ENCODE data around the gene ATP2B2. TPM values are rescaled to one million over a fixed set of nuclear protein-coding genes. Genes with fewer than 3 reads are reported as not detected.

Gene ATP2B2
- total RNA-seq, 1 experiment from 2014 or later, result 0.22 TPM

- Histone ChIP-seq H3K9me2 (replicated peaks; ENCODE audit: insufficient read depth, low read length) (no peaks in the 10 kb centered on the region), H3K79me2 (ENCODE audit: low read length) (no peaks in the 10 kb centered on the region), H3K4me1 (ENCODE audit: low read length) (peaks cover 23% of the 10 kb centered on the region), H3K4me3 (ENCODE audit: low read length) (no peak overlapping the region), H3K27ac (ENCODE audit: low read length) (no peak overlapping the region), H3K36me3 (ENCODE audit: insufficient read depth, low read length) (no peaks in the 10 kb centered on the region), H3K4me2 (ENCODE audit: low read depth, low read length, poor library complexity, severe bottlenecking) (no peak overlapping the region), H2AFZ (ENCODE audit: low read length) (no peak overlapping the region), H4K20me1 (ENCODE audit: insufficient read depth, low read depth, low read length) (no peaks in the 10 kb centered on the region), H3K9ac (ENCODE audit: low read length) (no peak overlapping the region), H3K9me3 (ENCODE audit: low read length) (no peaks in the 10 kb centered on the region), H3K27me3 (ENCODE audit: low read length) (no peaks in the 10 kb centered on the region)
- DNase-seq, result no peak
Measured at GRCh38 chr3:10396931-10397330, 108.5 kb downstream of the ATP2B2 start.

GRCh38 chr3:10396083-10396482 is 109.3 kb downstream of the ATP2B2 start:
- Histone ChIP-seq H3K9me2 (replicated peaks; ENCODE audit: insufficient read depth, low read length) (no peaks in the 10 kb centered on the region), H3K4me3 (ENCODE audit: low read length) (peak overlapping the region; percentile 2; the same call in 1 of the 2 replicates), H2AFZ (ENCODE audit: low read length) (no peak overlapping the region), H3K4me1 (ENCODE audit: low read length) (peaks cover 31% of the 10 kb centered on the region), H3K27me3 (ENCODE audit: low read length) (no peaks in the 10 kb centered on the region), H3K9ac (ENCODE audit: low read length) (peak overlapping the region; percentile 19), H3K9me3 (ENCODE audit: low read length) (no peaks in the 10 kb centered on the region), H3K36me3 (ENCODE audit: insufficient read depth, low read length) (no peaks in the 10 kb centered on the region), H3K79me2 (ENCODE audit: low read length) (no peaks in the 10 kb centered on the region), H3K4me2 (ENCODE audit: low read depth, low read length, poor library complexity, severe bottlenecking) (peak overlapping the region; percentile 31), H4K20me1 (ENCODE audit: insufficient read depth, low read depth, low read length) (no peaks in the 10 kb centered on the region), H3K27ac (ENCODE audit: low read length) (peak overlapping the region; percentile 44; the same call in 1 of the 2 replicates)
- DNase-seq, result no peak

GRCh38 chr3:10395671-10396070 is 109.7 kb downstream of the ATP2B2 start:
- no peaks in the 10 kb centered on the region for H3K9me2 ChIP-seq (replicated peaks; ENCODE audit: insufficient read depth, low read length)
- H3K9me3 ChIP-seq (ENCODE audit: low read length), result no peaks in the 10 kb centered on the region
- peak overlapping the region; percentile 44 for H3K27ac ChIP-seq (ENCODE audit: low read length)
- H3K4me3 ChIP-seq (ENCODE audit: low read length), result peak overlapping the region; percentile 2; the same call in 1 of the 2 replicates
- H3K27me3 ChIP-seq (ENCODE audit: low read length), result no peaks in the 10 kb centered on the region
- peak overlapping the region; percentile 31 for H3K4me2 ChIP-seq (ENCODE audit: low read depth, low read length, poor library complexity, severe bottlenecking)
- H3K79me2 ChIP-seq (ENCODE audit: low read length), result no peaks in the 10 kb centered on the region
- no peak for DNase-seq
- H3K4me1 ChIP-seq (ENCODE audit: low read length), result peaks cover 36% of the 10 kb centered on the region
- no peaks in the 10 kb centered on the region for H3K36me3 ChIP-seq (ENCODE audit: insufficient read depth, low read length)
- H3K9ac ChIP-seq (ENCODE audit: low read length), result peak overlapping the region; percentile 2; the same call in 1 of the 2 replicates
- no peak overlapping the region for H2AFZ ChIP-seq (ENCODE audit: low read length)
- no peaks in the 10 kb centered on the region for H4K20me1 ChIP-seq (ENCODE audit: insufficient read depth, low read depth, low read length)

- Histone ChIP-seq H3K4me3 (ENCODE audit: low read length) (no peak overlapping the region), H3K4me2 (ENCODE audit: low read depth, low read length, poor library complexity, severe bottlenecking) (peak overlapping the region; percentile 31), H3K4me1 (ENCODE audit: low read length) (peaks cover 40% of the 10 kb centered on the region), H3K27me3 (ENCODE audit: low read length) (no peaks in the 10 kb centered on the region), H3K36me3 (ENCODE audit: insufficient read depth, low read length) (no peaks in the 10 kb centered on the region), H3K79me2 (ENCODE audit: low read length) (no peaks in the 10 kb centered on the region), H4K20me1 (ENCODE audit: insufficient read depth, low read depth, low read length) (no peaks in the 10 kb centered on the region), H3K27ac (ENCODE audit: low read length) (peak overlapping the region; percentile 44), H3K9me2 (replicated peaks; ENCODE audit: insufficient read depth, low read length) (no peaks in the 10 kb centered on the region), H2AFZ (ENCODE audit: low read length) (no peak overlapping the region), H3K9me3 (ENCODE audit: low read length) (no peaks in the 10 kb centered on the region), H3K9ac (ENCODE audit: low read length) (peak overlapping the region; percentile 2; the same call in 1 of the 2 replicates)
- DNase-seq, result no peak
Measured at GRCh38 chr3:10395196-10395595, 110.2 kb downstream of the ATP2B2 start.

DNA sequence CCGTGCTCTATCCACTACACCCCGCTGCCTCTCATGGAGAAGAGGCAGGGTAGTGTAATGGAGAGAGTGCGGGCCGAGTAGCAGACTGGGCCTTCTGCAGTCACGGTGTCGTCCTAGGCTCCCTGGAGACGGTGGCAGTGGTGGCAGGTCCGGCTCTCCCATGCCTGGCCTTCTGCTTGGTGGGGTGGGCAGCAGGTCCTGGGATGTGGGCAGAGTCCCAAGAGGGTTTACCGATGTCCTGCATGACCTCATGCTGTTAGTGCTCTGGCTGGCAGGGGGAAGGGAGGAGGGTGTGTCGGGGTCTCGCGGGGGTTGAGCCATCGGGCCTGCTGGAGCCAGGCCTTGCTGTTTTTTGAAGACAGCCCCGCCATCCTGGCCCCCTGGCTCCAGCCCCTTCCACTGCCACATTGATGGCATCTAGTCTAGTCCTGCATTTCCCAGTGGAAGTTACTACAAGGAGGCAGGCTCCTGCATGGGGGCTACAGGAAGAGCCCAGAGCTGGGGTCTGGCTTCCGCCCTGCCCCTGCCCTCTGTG is 110.8 kb downstream of the ATP2B2 start:
- H3K4me3 ChIP-seq (ENCODE audit: low read length), result no peak overlapping the region
- H3K4me2 ChIP-seq (ENCODE audit: low read depth, low read length, poor library complexity, severe bottlenecking), result no peak overlapping the region
- no peaks in the 10 kb centered on the region for H3K27me3 ChIP-seq (ENCODE audit: low read length)
- DNase-seq, result no peak
- H3K9me3 ChIP-seq (ENCODE audit: low read length), result no peaks in the 10 kb centered on the region
- no peaks in the 10 kb centered on the region for H3K36me3 ChIP-seq (ENCODE audit: insufficient read depth, low read length)
- no peaks in the 10 kb centered on the region for H3K79me2 ChIP-seq (ENCODE audit: low read length)
- H3K27ac ChIP-seq (ENCODE audit: low read length), result no peak overlapping the region
- no peak overlapping the region for H3K9ac ChIP-seq (ENCODE audit: low read length)
- H4K20me1 ChIP-seq (ENCODE audit: insufficient read depth, low read depth, low read length), result no peaks in the 10 kb centered on the region
- H3K4me1 ChIP-seq (ENCODE audit: low read length), result peaks cover 47% of the 10 kb centered on the region
- no peak overlapping the region for H2AFZ ChIP-seq (ENCODE audit: low read length)
- no peaks in the 10 kb centered on the region for H3K9me2 ChIP-seq (replicated peaks; ENCODE audit: insufficient read depth, low read length)

DNA sequence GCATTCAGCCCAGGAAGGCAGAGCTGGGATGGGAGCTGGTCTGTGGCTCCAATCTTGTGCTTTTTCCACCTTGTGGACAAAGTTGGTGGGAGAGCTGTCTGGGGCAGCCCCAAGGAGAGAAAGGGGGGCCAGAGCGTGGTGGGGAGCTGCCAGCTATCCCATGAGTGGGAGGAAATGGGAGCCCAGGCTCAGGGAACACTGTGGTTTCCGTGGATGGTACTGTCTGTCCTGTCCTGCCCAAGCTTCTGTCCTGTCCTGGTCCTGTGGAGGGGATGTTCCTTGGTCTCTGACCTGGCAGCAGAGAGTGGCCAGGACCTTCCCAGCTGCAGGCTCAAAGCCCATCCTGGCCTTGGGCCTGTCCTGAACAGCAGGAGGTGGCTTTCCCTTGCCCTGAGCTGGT is 111.9 kb downstream of the ATP2B2 start:
- Histone ChIP-seq H3K27me3 (ENCODE audit: low read length) (no peaks in the 10 kb centered on the region), H3K9me3 (ENCODE audit: low read length) (no peaks in the 10 kb centered on the region), H3K4me2 (ENCODE audit: low read depth, low read length, poor library complexity, severe bottlenecking) (no peak overlapping the region), H3K36me3 (ENCODE audit: insufficient read depth, low read length) (no peaks in the 10 kb centered on the region), H3K27ac (ENCODE audit: low read length) (no peak overlapping the region), H3K9ac (ENCODE audit: low read length) (no peak overlapping the region), H4K20me1 (ENCODE audit: insufficient read depth, low read depth, low read length) (no peaks in the 10 kb centered on the region), H3K79me2 (ENCODE audit: low read length) (no peaks in the 10 kb centered on the region), H3K4me1 (ENCODE audit: low read length) (peaks cover 57% of the 10 kb centered on the region), H2AFZ (ENCODE audit: low read length) (no peak overlapping the region), H3K4me3 (ENCODE audit: low read length) (no peak overlapping the region), H3K9me2 (replicated peaks; ENCODE audit: insufficient read depth, low read length) (no peaks in the 10 kb centered on the region)
- no peak for DNase-seq

DNA sequence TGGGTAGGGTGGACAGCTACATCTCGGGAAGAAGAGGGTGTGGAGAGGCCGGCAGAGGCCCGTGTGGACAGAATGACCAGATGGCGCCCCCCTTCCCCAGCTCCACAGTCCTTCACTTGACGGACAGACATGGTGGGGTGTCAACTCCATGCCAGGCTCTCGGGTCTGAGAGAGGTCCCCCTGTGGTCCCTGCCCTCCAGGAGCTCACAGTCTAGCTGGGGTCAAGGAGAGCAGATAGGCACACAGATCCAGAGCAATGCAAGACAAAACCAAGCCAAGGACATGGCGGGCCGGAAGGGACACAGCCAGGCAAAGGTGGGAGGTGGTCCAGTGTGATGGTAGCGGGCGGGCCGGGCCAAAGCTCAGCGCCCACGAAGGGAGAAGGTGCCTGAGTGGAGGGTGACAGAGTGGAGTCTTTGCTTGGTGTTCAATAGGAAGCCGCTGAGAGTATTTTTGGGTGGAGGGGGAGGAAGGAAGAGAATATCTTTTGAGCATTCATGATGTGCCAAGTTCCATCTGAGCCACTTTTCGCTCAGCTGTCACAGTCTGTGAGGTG is 112.4 kb downstream of the ATP2B2 start:
- Histone ChIP-seq H3K36me3 (ENCODE audit: insufficient read depth, low read length) (no peaks in the 10 kb centered on the region), H3K4me1 (ENCODE audit: low read length) (peaks cover 62% of the 10 kb centered on the region), H3K4me2 (ENCODE audit: low read depth, low read length, poor library complexity, severe bottlenecking) (no peak overlapping the region), H4K20me1 (ENCODE audit: insufficient read depth, low read depth, low read length) (no peaks in the 10 kb centered on the region), H3K79me2 (ENCODE audit: low read length) (no peaks in the 10 kb centered on the region), H3K9me2 (replicated peaks; ENCODE audit: insufficient read depth, low read length) (no peaks in the 10 kb centered on the region), H3K27me3 (ENCODE audit: low read length) (no peaks in the 10 kb centered on the region), H3K9me3 (ENCODE audit: low read length) (no peaks in the 10 kb centered on the region), H2AFZ (ENCODE audit: low read length) (no peak overlapping the region), H3K4me3 (ENCODE audit: low read length) (no peak overlapping the region), H3K27ac (ENCODE audit: low read length) (no peak overlapping the region), H3K9ac (ENCODE audit: low read length) (no peak overlapping the region)
- no peak for DNase-seq

DNA sequence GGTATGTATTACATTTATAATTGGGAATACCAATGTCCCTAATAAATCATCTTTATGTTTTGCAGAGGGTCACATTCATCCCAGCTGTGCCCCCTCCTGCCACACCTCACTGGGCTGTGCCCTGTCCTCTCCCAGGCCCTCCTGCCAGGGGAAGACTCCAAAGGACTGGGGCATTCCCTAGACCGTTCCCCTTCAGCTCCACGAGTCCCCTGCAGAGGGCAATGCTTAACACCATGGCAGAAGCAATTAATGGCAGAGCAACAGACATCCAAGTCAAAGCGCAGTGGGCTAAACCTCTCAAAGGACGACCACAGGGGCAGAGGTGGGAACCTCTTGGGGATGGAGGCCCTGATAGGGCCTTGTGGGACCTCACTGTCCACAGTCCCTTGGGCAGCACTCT is 113.1 kb downstream of the ATP2B2 start:
- Histone ChIP-seq H2AFZ (ENCODE audit: low read length) (no peak overlapping the region), H3K4me3 (ENCODE audit: low read length) (no peak overlapping the region), H3K27me3 (ENCODE audit: low read length) (no peaks in the 10 kb centered on the region), H3K9me3 (ENCODE audit: low read length) (no peaks in the 10 kb centered on the region), H3K27ac (ENCODE audit: low read length) (no peak overlapping the region), H3K36me3 (ENCODE audit: insufficient read depth, low read length) (no peaks in the 10 kb centered on the region), H3K9ac (ENCODE audit: low read length) (no peak overlapping the region), H3K9me2 (replicated peaks; ENCODE audit: insufficient read depth, low read length) (no peaks in the 10 kb centered on the region), H4K20me1 (ENCODE audit: insufficient read depth, low read depth, low read length) (no peaks in the 10 kb centered on the region), H3K4me1 (ENCODE audit: low read length) (peaks cover 70% of the 10 kb centered on the region), H3K79me2 (ENCODE audit: low read length) (no peaks in the 10 kb centered on the region), H3K4me2 (ENCODE audit: low read depth, low read length, poor library complexity, severe bottlenecking) (no peak overlapping the region)
- DNase-seq, result no peak

Measured in Karpas-422 (cell line).